Hippocampal formation (tissue), 2 donors: Measurements from ENCODE around the gene DHX34.
"Not testable (repeated sequence)": the region's sequence is repeated elsewhere in the genome, so short reads cannot be mapped to it uniquely, and the experiment has no call there.

Experiments used
- DNase-seq, 2 donors: peaks; one replicate each; lab custom pipeline; 2025; lab: John Stamatoyannopoulos, UW

DHX34 gene

GRCh38 chr19:47387623-47388022, 38.5 kb downstream of the DHX34 start:
- DNase-seq, result not testable (repeated sequence)

DNA sequence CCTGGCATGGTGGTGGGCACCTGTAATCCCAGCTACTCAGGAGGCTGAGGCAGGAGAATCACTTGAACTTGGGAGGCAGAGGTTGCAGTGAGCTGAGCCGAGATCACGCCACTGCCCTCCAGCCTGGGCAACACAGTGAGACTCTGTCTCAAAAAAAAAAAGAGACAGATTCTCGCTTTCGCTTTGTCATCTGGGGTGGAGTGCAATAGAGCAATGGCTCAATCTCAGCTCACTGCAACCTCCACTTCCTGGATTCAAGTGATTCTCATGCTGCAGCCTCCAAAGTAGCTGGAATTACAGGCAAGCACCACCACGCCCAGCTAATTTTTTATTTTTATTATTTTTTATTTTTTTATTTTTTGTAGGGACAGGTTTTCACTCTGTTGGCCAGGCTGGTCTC, 39.6 kb downstream of the DHX34 start:
- not testable (repeated sequence) for DNase-seq

DNA sequence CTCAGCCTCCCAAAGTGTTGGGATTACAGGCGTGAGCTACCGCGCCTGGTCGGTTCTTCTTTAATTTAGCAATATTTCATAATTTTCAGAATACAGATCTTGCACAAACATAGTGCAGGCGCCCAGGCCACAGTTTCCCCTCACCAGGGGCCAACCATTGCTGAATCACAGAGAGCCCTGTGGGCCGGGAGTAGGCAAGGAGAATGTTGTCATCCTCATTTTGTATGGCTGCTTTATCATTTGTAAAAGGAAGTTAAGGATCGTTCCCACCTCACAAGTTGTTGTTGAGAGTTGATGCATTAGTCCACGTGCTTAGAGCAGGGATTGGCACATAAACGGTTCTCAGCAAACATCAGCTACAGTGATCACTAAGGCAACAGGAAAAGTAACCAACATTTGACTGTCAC, 40.0 kb downstream of the DHX34 start:
- DNase-seq, result no peak

DNA sequence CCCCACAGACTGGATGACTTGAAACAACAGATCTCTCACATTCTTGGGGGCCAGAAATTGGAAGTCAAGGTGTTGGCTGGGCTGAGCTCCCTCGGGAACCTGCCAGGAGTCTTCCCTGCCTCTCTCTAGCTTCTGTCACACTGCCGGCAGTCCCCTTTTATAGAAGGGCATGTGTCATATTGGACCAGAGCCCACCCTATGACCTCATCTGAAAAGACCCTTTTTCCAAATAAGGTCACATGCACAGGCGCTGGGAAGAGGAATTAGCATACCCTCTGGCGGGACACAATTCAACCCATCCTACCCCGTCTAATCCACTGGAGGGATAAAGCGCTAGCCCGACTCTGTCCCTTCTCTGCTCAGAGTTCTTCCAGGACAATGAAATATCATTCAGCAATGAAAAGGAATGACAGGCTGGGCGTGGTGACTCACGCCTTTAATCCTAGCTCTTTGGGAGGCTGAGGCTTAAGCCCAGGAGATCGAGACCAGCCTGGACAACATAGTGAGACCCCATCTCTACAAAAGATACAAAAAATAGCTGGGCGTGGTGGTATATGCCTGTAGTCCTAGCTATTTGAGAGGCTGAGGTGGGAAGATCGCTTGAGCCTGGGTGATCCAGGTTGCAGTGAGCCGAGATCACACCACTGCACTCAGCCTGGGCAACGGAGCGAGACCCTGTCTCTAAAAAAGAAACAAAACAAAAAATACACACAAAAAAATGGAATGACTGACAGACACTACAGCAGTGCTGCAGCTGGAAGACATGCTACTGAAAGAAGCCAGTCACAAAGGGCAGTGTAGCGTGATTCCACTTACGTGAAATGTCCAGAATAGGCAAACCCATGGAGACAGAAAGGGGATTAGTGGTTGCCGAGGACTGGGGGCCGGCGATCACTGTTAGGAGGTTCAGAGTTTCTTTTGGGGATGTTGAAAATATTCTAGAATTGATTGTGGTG, 41.7 kb downstream of the DHX34 start:
- no peak for DNase-seq

- peak; percentile 2 to 58 for DNase-seq
These were observed 42.6 kb downstream of the DHX34 start for GRCh38 chr19:47391510-47392223.

- no peak for DNase-seq
These were observed 49.8 kb downstream of the DHX34 start for GRCh38 chr19:47398707-47399597.

DNA sequence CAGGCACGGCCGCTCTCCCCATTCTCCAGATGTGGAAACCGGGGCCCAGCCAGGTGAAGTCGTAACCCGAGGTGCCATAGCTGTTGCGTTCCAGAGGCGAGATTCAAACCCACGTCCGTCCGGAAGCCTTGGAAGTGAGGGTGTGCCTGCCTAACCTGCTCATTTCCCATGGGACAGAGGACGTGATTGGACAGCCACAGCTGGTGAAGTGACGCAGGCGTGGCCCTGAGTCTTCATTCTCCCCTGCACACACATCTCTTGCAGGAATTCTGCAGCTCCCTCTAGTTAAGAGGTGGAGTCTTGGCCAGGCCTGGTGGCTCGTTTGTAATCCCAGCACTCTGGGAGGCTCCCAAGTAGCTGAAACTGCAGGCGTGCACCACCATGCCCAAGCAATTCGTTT, 53.4 kb downstream of the DHX34 start:
- DNase-seq, result no peak

DNA sequence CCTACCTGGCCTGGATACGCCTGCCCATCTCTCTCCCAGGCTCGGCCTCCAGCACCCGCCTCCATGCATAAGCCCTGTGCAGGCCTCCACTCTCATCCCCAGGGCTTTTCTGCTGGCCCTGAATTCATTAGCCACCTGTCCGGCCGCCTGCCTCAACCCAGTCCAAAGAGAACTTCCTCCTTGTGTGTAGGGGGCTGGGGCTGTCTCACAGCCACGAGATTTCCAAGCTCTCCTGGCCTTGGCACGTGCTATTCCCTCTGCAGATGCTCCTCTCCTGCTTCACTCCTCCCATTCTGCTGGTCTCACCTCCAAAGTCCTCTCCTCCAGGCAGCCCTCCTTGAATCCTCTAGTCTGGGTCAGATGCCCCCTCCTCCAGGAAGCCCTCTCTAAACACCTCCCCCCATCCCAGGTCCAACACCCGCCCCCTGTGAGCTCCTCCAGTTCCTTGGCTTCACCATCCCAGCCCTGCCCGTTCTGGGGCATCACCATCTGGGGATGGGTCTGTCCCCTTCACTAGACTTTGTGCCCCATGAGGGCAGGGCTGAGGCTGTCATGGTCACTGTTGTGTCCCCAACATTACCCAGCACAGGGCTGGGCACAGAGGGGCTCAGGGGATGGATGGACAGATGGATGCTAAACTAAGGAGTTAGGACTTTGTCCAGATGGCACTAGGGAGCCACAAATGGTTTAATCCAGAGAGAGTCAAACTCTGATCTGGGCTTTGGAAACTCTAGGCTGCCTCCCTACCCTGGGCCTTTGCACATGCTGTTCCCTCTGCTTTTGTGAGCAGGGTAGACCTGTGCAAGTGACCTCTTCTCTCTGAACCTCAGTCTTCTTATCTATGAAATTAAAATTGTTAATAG, 55.5 kb downstream of the DHX34 start:
- no peak for DNase-seq

GRCh38 chr19:47405197-47405550, 56.1 kb downstream of the DHX34 start:
- no peak for DNase-seq

GRCh38 chr19:47405854-47406417, 56.8 kb downstream of the DHX34 start:
- no peak for DNase-seq

DNA sequence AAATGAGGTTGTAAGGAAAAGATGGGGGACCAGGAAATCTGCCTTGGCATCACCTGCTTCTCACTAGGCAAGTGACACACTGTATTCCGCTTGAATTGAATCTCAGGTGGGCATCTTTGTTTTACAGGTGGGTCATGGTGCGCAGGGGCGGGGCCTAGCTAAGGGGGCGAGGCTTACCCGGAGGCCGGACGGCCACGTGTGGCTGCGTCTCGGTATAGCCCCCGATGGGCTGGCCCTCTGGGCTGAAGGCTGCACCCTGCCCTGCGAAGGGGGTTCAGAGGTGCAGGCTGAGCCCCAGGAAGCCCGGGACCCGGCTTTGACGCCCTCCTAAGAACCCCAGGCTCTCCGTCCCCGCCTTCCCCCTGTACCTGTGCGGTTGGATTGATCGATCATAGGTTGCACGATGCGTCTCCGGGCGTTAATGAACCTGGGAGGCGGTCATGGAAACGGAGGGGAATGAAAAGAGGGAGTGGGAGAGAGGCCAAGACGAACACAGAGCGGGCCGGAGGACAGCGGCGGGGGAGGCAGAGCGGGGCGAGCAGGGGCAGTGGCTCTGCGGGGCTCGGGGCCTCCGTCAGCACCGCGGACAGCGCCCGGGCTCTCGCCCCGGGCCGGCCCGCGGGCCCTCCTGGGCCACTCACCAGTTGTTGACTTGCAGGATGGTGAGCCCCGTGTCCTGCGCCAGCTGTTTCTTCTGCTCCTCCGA, 57.7 kb downstream of the DHX34 start:
- DNase-seq, result no peak

DNA sequence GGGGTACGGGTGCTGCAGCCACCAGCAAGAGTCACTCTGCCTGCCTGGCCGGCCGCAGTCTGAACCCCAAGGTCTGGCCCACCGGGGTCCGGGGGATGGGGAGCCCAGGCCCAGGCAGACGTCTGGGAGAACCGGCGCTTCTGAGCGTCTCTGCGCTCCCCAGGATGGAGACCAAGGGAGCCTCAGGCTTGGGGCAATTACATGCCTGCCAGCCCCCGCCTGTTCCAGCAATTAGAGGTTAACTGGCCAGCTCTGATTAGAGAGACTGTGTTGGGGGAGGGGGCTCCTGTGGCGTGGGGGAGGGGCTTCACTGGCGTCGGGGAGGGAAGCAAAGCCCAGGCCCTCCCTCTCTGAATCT, 58.3 kb downstream of the DHX34 start:
- no peak for DNase-seq

- no peak for DNase-seq
These were observed 59.2 kb downstream of the DHX34 start for GRCh38 chr19:47408156-47408938.

- no peak for DNase-seq
These were observed 62.0 kb downstream of the DHX34 start for GRCh38 chr19:47411101-47411500.

DNA sequence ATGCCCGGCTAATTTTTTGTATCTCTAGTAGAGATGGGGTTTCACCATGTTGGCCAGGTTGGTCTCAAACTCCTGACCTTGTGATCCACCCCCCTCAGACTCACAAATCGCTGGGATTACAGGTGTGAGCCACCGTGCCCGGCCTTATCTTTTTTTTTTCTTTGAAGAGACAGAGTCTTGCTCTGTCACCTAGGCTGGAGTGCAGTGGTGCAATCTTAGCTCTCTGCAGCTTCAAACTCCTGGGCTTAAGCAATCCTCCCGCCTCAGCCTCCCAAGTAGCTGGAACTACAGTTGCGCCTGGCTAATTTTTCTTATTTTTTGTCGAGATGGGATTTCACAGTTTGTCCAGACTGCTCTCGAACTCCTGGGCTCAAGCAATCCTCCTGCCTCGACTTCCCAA, 62.6 kb downstream of the DHX34 start:
- not testable (repeated sequence) for DNase-seq

DNA sequence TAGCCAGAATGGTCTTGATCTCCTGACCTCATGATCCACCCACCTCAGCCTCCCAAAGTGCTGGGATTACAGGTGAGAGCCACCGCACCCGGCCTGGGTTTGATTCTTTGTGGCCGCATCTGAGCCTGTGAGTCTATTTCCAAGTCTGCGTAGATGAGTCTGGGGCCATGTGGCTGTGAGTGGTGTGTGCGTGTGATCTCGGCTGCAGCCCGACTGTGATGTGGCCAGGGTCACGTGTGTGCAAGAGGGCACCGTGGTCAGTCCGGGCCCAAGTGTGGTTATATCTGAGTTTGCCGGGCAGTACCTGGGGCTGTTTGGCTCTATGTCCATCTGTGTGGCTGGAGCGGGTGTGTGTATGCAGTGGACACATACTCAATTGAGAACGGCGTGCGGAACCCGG, 64.8 kb downstream of the DHX34 start:
- DNase-seq, result no peak

GRCh38 chr19:47414469-47414868, 65.4 kb downstream of the DHX34 start:
- no peak for DNase-seq

DNA sequence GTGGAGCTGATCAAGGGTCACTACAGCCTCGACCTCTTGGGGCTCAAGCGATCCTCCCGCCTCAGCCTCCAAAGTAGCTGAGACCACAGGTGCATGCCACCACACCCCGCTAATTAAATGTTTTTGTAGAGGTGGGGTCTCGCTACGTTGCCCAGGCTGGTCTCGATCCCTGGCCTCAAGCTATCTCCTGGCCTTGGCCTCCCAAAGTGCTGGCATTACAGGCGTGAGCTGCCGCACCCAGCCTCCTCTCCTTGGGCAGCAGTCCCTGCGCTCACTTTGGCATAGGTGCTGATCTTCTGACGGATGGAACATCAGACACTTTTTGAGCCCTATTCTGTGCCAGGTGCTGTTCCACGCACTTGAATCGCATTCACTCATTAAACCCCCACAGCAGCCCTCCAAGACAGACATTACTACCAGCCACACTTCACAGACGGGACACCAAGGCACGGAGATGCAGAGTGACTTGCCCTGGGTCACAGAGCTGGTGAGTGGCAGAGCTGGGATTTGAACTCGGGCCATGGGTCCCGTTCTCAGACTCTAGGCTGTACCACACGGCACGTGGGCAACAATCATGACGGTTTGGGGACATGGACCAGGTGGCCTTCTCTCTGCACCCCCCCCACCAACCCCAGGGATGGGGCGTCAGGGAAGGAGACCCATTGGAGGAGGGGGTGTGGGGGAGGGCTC, 67.0 kb downstream of the DHX34 start:
- no peak for DNase-seq

GRCh38 chr19:47416643-47416985, 67.5 kb downstream of the DHX34 start:
- DNase-seq, result no peak
